HFFc6 (cell line): ENCODE results near the gene RMDN2. TPM values are rescaled to one million over a fixed set of nuclear protein-coding genes. Genes with fewer than 3 reads are reported as not detected.

ENCODE experiments used
- DNase-seq: peaks from one replicate; pipeline ENCODE4 v3.0.0-alpha.2; 2018
- H3K27ac Mint-ChIP-seq: 2 replicates; pipeline ENCODE4 v1.8.0; 2020; ENCODE audit warnings: mild to moderate bottlenecking, mixed read lengths
- H3K27me3 Mint-ChIP-seq: 2 replicates; pipeline ENCODE4 v1.8.0; 2021; ENCODE audit warnings: mild to moderate bottlenecking, moderate library complexity, mixed read lengths; ENCODE audit not compliant: insufficient read depth
- H3K36me3 Mint-ChIP-seq: 2 replicates; pipeline ENCODE4 v1.8.0; 2021; ENCODE audit warnings: low read depth, mixed read lengths
- H3K4me1 Mint-ChIP-seq: 2 replicates; pipeline ENCODE4 v1.8.0; 2020; ENCODE audit warnings: low read depth, mixed read lengths
- H3K4me3 Mint-ChIP-seq: 2 replicates; pipeline ENCODE4 v1.8.0; 2020; ENCODE audit warnings: mild to moderate bottlenecking, moderate library complexity, mixed read lengths
- H3K9me3 Mint-ChIP-seq: 2 replicates; pipeline ENCODE4 v1.8.0; 2020; ENCODE audit warnings: mild to moderate bottlenecking, mixed read lengths
- CTCF ChIP-seq: fragments of 200-600 bp; sonication (generic); IDR thresholded peaks from 2 replicates; pipeline ENCODE4 v1.5.0; 2021; ENCODE audit warnings: antibody characterized with exemption, mild to moderate bottlenecking
- total RNA-seq, 6 experiments: library from RNA; stranded (reverse); fragmentation: NEBNext Ultra II Directional; extraction: Animal tissue kit (Norgen Biotek cat#: 25700); gene quantifications; 2 replicates in 1 of 6; 3 replicates in 5 of 6; pipeline ENCODE4 v1.2.3, GENCODE V29; 2021

The RMDN2 gene
- total RNA-seq, 6 experiments from 2014 or later = 2.6 to 6.7 (median 3.4) TPM

DNA sequence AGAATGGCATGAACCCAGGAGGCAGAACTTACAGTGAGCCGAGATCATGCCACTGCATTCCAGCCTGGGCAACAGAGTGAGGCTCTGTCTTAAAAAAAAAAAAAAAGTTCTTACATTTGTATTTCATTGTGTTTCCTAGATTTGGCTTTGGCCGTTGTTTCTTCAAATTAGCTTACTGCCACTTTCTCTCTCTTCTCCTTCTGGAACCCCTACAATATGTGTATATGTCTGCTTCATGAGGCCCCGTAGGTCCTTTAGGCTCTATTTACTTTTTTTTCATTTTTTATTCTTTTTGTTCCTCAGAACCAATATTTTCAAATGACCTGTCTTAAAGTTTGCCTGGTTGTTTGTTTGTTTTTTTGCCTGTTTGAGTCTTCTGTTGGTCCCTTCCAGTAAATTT is 41.2 kb downstream of the RMDN2 start:
- Mint-ChIP-seq H3K4me3 (no peak overlapping the region), H3K27ac (no peak overlapping the region), H3K27me3 (peaks cover 11% of the 10 kb centered on the region), H3K9me3 (peaks cover 4% of the 10 kb centered on the region; the same call in 1 of the 2 replicates), H3K4me1 (no peaks in the 10 kb centered on the region), H3K36me3 (no peaks in the 10 kb centered on the region)
- no peak for DNase-seq
- TF ChIP-seq CTCF = no peak

DNA sequence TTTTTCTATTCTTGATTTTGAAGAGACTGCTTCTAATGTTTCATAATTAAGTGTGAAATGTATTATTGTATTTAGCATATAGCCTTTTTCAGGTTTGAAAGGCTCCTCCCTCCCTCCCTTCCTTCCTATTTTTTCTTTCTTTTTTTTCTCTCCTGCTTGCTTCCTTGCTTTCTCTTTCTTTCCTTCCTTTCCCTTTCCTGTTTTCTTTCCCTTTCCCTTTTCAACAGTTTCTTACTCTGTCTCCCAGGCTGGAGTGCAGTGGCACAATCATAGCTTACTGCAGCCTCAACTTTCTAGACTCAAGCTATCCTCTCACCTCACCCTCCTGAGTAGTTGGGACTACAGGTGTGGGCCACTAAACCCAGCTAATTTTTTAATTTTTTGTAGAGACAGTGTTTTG is 44.6 kb downstream of the RMDN2 start:
- Mint-ChIP-seq H3K9me3 (no peaks in the 10 kb centered on the region), H3K36me3 (no peaks in the 10 kb centered on the region), H3K4me1 (no peaks in the 10 kb centered on the region)

GRCh38 chr2:37971971-37972370 is 46.9 kb downstream of the RMDN2 start:
- H3K36me3 Mint-ChIP-seq = no peaks in the 10 kb centered on the region
- H3K27me3 Mint-ChIP-seq = peaks cover 5% of the 10 kb centered on the region
- no peaks in the 10 kb centered on the region for H3K9me3 Mint-ChIP-seq
- no peaks in the 10 kb centered on the region for H3K4me1 Mint-ChIP-seq
- H3K4me3 Mint-ChIP-seq = no peak overlapping the region
- DNase-seq = no peak
- no peak overlapping the region for H3K27ac Mint-ChIP-seq
- TF ChIP-seq CTCF = no peak

More for the DNA sequence above, 44.6 kb downstream of the RMDN2 start:
- no peak for DNase-seq
- Mint-ChIP-seq H3K27me3 (peaks cover 7% of the 10 kb centered on the region), H3K4me3 (no peak overlapping the region), H3K27ac (no peak overlapping the region)
- no peak for TF ChIP-seq CTCF

GRCh38 chr2:37973615-37974353 is 48.7 kb downstream of the RMDN2 start:
- DNase-seq = no peak
- H3K9me3 Mint-ChIP-seq = no peaks in the 10 kb centered on the region
- H3K4me3 Mint-ChIP-seq = no peak overlapping the region
- TF ChIP-seq CTCF = no peak
- H3K36me3 Mint-ChIP-seq = no peaks in the 10 kb centered on the region
- H3K27ac Mint-ChIP-seq = no peak overlapping the region
- H3K27me3 Mint-ChIP-seq = peaks cover 8% of the 10 kb centered on the region
- no peaks in the 10 kb centered on the region for H3K4me1 Mint-ChIP-seq

DNA sequence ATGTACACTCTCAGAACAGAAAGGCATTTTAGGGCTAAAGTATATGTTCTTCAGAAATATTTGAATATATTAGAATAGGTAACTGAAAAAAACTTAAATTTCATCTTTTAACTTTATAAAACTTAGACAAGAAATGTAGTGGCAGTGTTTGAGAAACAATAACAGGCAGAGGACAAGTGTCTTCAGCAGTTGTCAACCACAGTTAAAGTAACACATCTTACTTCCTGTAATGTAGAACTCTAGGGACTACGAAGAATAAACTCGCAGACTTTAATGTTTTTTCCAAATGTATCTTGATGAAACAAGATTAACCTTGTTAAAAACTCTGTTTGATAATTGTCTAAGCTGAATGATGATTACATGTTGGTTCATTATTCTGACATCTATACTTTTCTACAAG is 50.7 kb downstream of the RMDN2 start:
- Mint-ChIP-seq H3K27ac (no peak overlapping the region), H3K4me3 (no peak overlapping the region), H3K27me3 (peaks cover 9% of the 10 kb centered on the region), H3K9me3 (no peaks in the 10 kb centered on the region), H3K36me3 (no peaks in the 10 kb centered on the region), H3K4me1 (no peaks in the 10 kb centered on the region)
- DNase-seq = no peak
- TF ChIP-seq CTCF = no peak
